OCI-LY3 (cell line): Measurements from ENCODE around the gene ATP8B1.

Experiments
- EZH2phosphoT487 ChIP-seq: fragments of 200-600 bp; shearing (Covaris generic); IDR thresholded peaks from 2 replicates; pipeline ENCODE4 v1.6.1; 2018; ENCODE audit warnings: antibody characterized with exemption, mixed run types, low read depth
- TF ChIP-seq, protein P1 (sequence below): fragments of 200-600, 300-600 bp; sonication (generic); IDR thresholded peaks from 2 replicates; pipeline ENCODE4 v1.5.1; 2014; ENCODE audit warnings: antibody characterized with exemption, low read length, low read depth

DNA sequence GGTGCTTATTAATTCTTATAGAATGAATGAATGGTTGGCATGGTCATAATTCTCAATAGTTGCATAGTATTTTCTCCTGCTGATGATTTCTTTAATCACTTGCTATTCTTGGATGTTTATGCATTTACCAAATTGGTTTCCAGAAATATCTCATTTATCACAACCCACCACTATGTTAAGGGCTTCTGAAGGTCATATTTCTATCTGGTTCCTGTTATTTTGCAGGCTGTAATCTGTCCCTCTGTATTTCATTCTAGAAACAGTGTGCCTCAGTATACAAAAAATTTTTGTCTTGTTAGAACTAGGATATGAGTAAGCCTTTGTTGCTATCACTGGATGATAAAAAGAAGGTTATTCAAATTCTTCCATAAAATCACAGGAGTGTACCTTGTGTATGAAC, 6.1 kb upstream of the ATP8B1 start:
- TF ChIP-seq, protein P1, sequence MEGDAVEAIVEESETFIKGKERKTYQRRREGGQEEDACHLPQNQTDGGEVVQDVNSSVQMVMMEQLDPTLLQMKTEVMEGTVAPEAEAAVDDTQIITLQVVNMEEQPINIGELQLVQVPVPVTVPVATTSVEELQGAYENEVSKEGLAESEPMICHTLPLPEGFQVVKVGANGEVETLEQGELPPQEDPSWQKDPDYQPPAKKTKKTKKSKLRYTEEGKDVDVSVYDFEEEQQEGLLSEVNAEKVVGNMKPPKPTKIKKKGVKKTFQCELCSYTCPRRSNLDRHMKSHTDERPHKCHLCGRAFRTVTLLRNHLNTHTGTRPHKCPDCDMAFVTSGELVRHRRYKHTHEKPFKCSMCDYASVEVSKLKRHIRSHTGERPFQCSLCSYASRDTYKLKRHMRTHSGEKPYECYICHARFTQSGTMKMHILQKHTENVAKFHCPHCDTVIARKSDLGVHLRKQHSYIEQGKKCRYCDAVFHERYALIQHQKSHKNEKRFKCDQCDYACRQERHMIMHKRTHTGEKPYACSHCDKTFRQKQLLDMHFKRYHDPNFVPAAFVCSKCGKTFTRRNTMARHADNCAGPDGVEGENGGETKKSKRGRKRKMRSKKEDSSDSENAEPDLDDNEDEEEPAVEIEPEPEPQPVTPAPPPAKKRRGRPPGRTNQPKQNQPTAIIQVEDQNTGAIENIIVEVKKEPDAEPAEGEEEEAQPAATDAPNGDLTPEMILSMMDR = no peak
- no peak for TF ChIP-seq EZH2phosphoT487
